Endothelial cell of umbilical vein (primary cell): ENCODE measurements around the gene ZNF764. TPM values are rescaled to one million over a fixed set of nuclear protein-coding genes. Genes with fewer than 3 reads are reported as not detected.

ENCODE experiments used
- BruUV-seq: library from RNA; stranded (reverse); fragments of 400-500 nt; replicated peaks from 2 replicates; lab custom pipeline; 2021; lab: Mats Ljungman, UMichigan
- CTCF ChIA-PET: fragments of 300-600, 350-600 bp; sonication (Branson Sonifier 250); formaldehyde crosslinking; loops from one replicate; lab custom pipeline; 2021; ENCODE audit warnings: antibody characterized with exemption, inconsistent platforms; lab: Charles Lee
- POLR2A ChIA-PET: fragments of 300-600, 350-600 bp; sonication (Branson Sonifier 250); formaldehyde crosslinking; loops from one replicate; lab custom pipeline; 2021; ENCODE audit warnings: antibody characterized with exemption, inconsistent platforms; lab: Charles Lee
- DNase-seq: peaks from one replicate; pipeline ENCODE4 v3.0.0-alpha.2; 2011; ENCODE audit warnings: low read depth, low spot score
- FAIRE-seq: peaks from 2 replicates; lab custom pipeline; 2011; peaks lifted over from hg19 to GRCh38; lab: Jason Lieb, UNC
- H2AFZ ChIP-seq: 2 replicates; pipeline ENCODE4 v1.6.0; 2012; ENCODE audit warnings: low read depth, low read length, control low read depth, inconsistent platforms
- H3K27ac ChIP-seq: 2 replicates; pipeline ENCODE4 v1.5.1; 2011; ENCODE audit warnings: low read depth, mild to moderate bottlenecking, control low read depth, low read length, moderate library complexity; ENCODE audit not compliant: insufficient read depth
- H3K27me3 ChIP-seq, 2 experiments: 2 replicates each; pipeline versions ENCODE4 v1.6.0 to v1.6.1; 2011; ENCODE audit warnings: low read length in 2 of 2, mixed read lengths in 1 of 2; ENCODE audit not compliant: control insufficient read depth in 2 of 2, insufficient read depth in 2 of 2
- H3K36me3 ChIP-seq, 2 experiments: 2 replicates in 1 of 2; 3 replicates in 1 of 2; pipeline ENCODE4 v1.5.1; 2011; ENCODE audit warnings: low read length in 2 of 2, mild to moderate bottlenecking in 1 of 2, moderate library complexity in 1 of 2; ENCODE audit not compliant: control insufficient read depth in 2 of 2, insufficient read depth in 2 of 2; ENCODE audit errors: extremely low read depth in 1 of 2
- H3K4me1 ChIP-seq: 3 replicates; pipeline ENCODE4 v1.5.1; 2011; ENCODE audit warnings: mild to moderate bottlenecking, low read length; ENCODE audit not compliant: control insufficient read depth, insufficient read depth; ENCODE audit errors: extremely low read depth
- H3K4me2 ChIP-seq: 2 replicates; pipeline ENCODE4 v1.6.1; 2011; ENCODE audit warnings: low read length, control low read depth, mixed read lengths; ENCODE audit not compliant: insufficient read depth
- H3K4me3 ChIP-seq, 3 experiments: fragments of 200-600 bp in 1 of 3; sonication (generic), shearing (Covaris generic) in 1 of 3; replicated peaks in 1 of 3; 2 replicates each; pipeline ENCODE4 v1.5.1; 2011 to 2016; ENCODE audit warnings: control low read depth in 3 of 3, low read length in 3 of 3, mild to moderate bottlenecking in 2 of 3, inconsistent platforms in 1 of 3, low read depth in 1 of 3, moderate library complexity in 1 of 3; ENCODE audit not compliant: insufficient read depth in 1 of 3
- H3K79me2 ChIP-seq: 2 replicates; pipeline ENCODE4 v1.6.0; 2012; ENCODE audit warnings: low read length, inconsistent platforms; ENCODE audit not compliant: control insufficient read depth, insufficient read depth
- H3K9ac ChIP-seq: replicated peaks from 2 replicates; pipeline ENCODE3; 2011; ENCODE audit warnings: low read length, control low read depth; ENCODE audit not compliant: insufficient read depth; ENCODE audit errors: extremely low read depth
- H3K9me1 ChIP-seq: replicated peaks from 3 replicates; pipeline ENCODE4 v1.6.0; 2011; ENCODE audit warnings: mild to moderate bottlenecking, low read length; ENCODE audit not compliant: control insufficient read depth, insufficient read depth; ENCODE audit errors: extremely low read depth
- H3K9me3 ChIP-seq: replicated peaks from 2 replicates; pipeline ENCODE4 v1.5.1; 2012; ENCODE audit warnings: low read length, inconsistent platforms; ENCODE audit not compliant: control insufficient read depth, insufficient read depth
- H4K20me1 ChIP-seq: replicated peaks from 2 replicates; pipeline ENCODE3; 2011; ENCODE audit warnings: mild to moderate bottlenecking, low read length; ENCODE audit not compliant: control insufficient read depth, insufficient read depth; ENCODE audit errors: extremely low read depth
- CTCF ChIP-seq, 2 donors: IDR thresholded peaks; 1 replicate in 1 of 2; 2 replicates in 1 of 2; pipeline ENCODE4 v1.5.1; 2011; ENCODE audit warnings: low read length in 2 of 2, mild to moderate bottlenecking in 2 of 2, moderate library complexity in 2 of 2, control low read depth in 1 of 2, inconsistent platforms in 1 of 2, low read depth in 1 of 2; ENCODE audit not compliant: insufficient read depth in 1 of 2; ENCODE audit errors: extremely low read depth in 1 of 2
- EZH2 ChIP-seq: IDR thresholded peaks from 2 replicates; pipeline ENCODE4 v1.6.1; 2012; ENCODE audit warnings: borderline replicate concordance, low read depth, mild to moderate bottlenecking, moderate library complexity, low read length, inconsistent platforms; ENCODE audit not compliant: severe bottlenecking
- FOS ChIP-seq: IDR thresholded peaks from 2 replicates; pipeline ENCODE4 v1.6.1; 2011; ENCODE audit warnings: mild to moderate bottlenecking, low read length, moderate library complexity, borderline replicate concordance; ENCODE audit not compliant: insufficient read depth
- GATA2 ChIP-seq: IDR thresholded peaks from 2 replicates; pipeline ENCODE4 v1.7.0; 2011; ENCODE audit warnings: low read depth, mild to moderate bottlenecking, moderate library complexity, mixed read lengths, low read length; ENCODE audit not compliant: insufficient read length, insufficient read depth
- JUN ChIP-seq: IDR thresholded peaks from 2 replicates; pipeline ENCODE4 v1.6.1; 2011; ENCODE audit warnings: borderline replicate concordance, low read depth; ENCODE audit not compliant: insufficient read length, insufficient read depth
- MAX ChIP-seq: IDR thresholded peaks from 2 replicates; pipeline ENCODE4 v1.6.1; 2011; ENCODE audit not compliant: insufficient read depth, insufficient read length
- MYC ChIP-seq: IDR thresholded peaks from one replicate; pipeline ENCODE4 v1.6.1; 2011; ENCODE audit warnings: mild to moderate bottlenecking, low read depth, low read length
- POLR2A ChIP-seq: IDR thresholded peaks from 2 replicates; pipeline ENCODE4 v1.6.1; 2012; ENCODE audit warnings: low read depth, mild to moderate bottlenecking, control low read depth, low read length
- POLR2AphosphoS5 ChIP-seq: IDR thresholded peaks from 2 replicates; pipeline ENCODE4 v1.6.1; 2012; ENCODE audit warnings: low read depth, mild to moderate bottlenecking, control low read depth, low read length, moderate library complexity; ENCODE audit not compliant: insufficient read depth
- dilution Hi-C: fragments of 300-500 bp; cut with MboI; formaldehyde crosslinking; loops from one replicate; pipeline ENCODE4 v1.15.0; 2019; ENCODE audit warnings: low sequenced_read_pairs; ENCODE audit not compliant: extremely low pct_ligation_motif_present
- intact Hi-C: fragments of 100-400 bp; cut with micrococcal nuclease; formaldehyde crosslinking; loops from one replicate; pipeline ENCODE4 v1.10.0; 2022
- polyA plus RNA-seq, 4 experiments: library from polyadenylated mRNA; depleted of rRNA in 3 of 4; stranded (reverse) in 3 of 4; unstranded in 1 of 4; fragments of >200 nt; gene quantifications; 2 replicates each; pipeline versions ENCODE4 v1.2.1 to v1.2.3, GENCODE V29; 2011 to 2012; ENCODE audit warnings: missing spikeins in 1 of 4
- total RNA-seq: library from RNA; stranded (reverse); gene quantifications from 2 replicates; pipeline ENCODE4 v1.2.3, GENCODE V29; 2021

Gene ZNF764
- total and polyA plus RNA-seq, 2 donors (not counting 3 experiments of a cell fraction or from before 2014, with no cell fraction given) = 5.0 to 12.1 TPM

- BruUV-seq = no TSS peak
- no peaks in the 10 kb centered on the region for H3K79me2 ChIP-seq
- no peaks in the 10 kb centered on the region for H3K4me1 ChIP-seq
- ChIA-PET CTCF (interaction anchor here (1.2 to 4.0 kb wide), 4 partner anchors 9 to 170 kb away, joined by 6 to 47 read pairs (median 11); partner anchors contain the start of genes DCTPP1 and ZNF689), POLR2A (no interaction called here)
- no peak overlapping the region for H2AFZ ChIP-seq
- dilution Hi-C loops = no loop called here
- H3K27me3 ChIP-seq = no peaks in the 10 kb centered on the region
- intact Hi-C loops = no loop called here
- H3K9me3 ChIP-seq = no peaks in the 10 kb centered on the region
- peaks cover 0 to 18% of the 10 kb centered on the region in 2 experiments for H3K36me3 ChIP-seq
- no peak overlapping the region for H3K27ac ChIP-seq
- H3K9ac ChIP-seq = no peak overlapping the region
- no peaks in the 10 kb centered on the region for H4K20me1 ChIP-seq
- no peak for TF ChIP-seq POLR2A
- TF ChIP-seq JUN = no peak
- no peak for TF ChIP-seq EZH2
- TF ChIP-seq FOS = no peak
- no peak for TF ChIP-seq MAX
- no peak for TF ChIP-seq POLR2AphosphoS5
- TF ChIP-seq MYC = no peak
- no peak for TF ChIP-seq GATA2
- no peak for TF ChIP-seq CTCF (IDR thresholded peaks at IDR 0.05; ENCODE audit: extremely low read depth in 1 of 2, insufficient read depth in 1 of 2, low read depth in 1 of 2, low read length in 2 of 2)
- no peak overlapping the region for H3K4me2 ChIP-seq
- no peak overlapping the region for H3K4me3 ChIP-seq
- H3K9me1 ChIP-seq = no peaks in the 10 kb centered on the region
- FAIRE-seq = no peak
- DNase-seq = no peak
These were observed 42.0 kb upstream of the ZNF764 start for GRCh38 chr16:30600215-30600614.
